Hepatic stellate cell (primary cell): Measurements from ENCODE around the gene ZNF500.

ENCODE experiments used
- DNase-seq: peaks from one replicate; pipeline ENCODE4 v3.0.0; 2011; ENCODE audit warnings: low spot score

ZNF500 gene

GRCh38 chr16:4766875-4767628 lies at the start of gene ZNF500:
Gene ZNF500, minus strand, starts transcription at chr16:4767162. Its CDS starts 1,184 bp downstream, at chr16:4765978.
- peak; percentile 98 for DNase-seq

GRCh38 chr16:4814542-4815173 lies 47.7 kb upstream of the ZNF500 start:
- DNase-seq: no peak

- DNase-seq: no peak
Observed at GRCh38 chr16:4814046-4814445, 47.1 kb upstream of the ZNF500 start.

GRCh38 chr16:4813251-4814003 lies 46.5 kb upstream of the ZNF500 start:
- no peak for DNase-seq

GRCh38 chr16:4811773-4812172 lies 44.8 kb upstream of the ZNF500 start:
- DNase-seq: no peak

- DNase-seq: no peak
Observed at GRCh38 chr16:4811242-4811641, 44.3 kb upstream of the ZNF500 start.

- no peak for DNase-seq
Observed at GRCh38 chr16:4806280-4806679, 39.3 kb upstream of the ZNF500 start.

GRCh38 chr16:4805231-4805630 lies 38.3 kb upstream of the ZNF500 start:
- DNase-seq: no peak

- DNase-seq: no peak
Observed at GRCh38 chr16:4803898-4804762, 37.2 kb upstream of the ZNF500 start.

GRCh38 chr16:4803401-4803844 lies 36.5 kb upstream of the ZNF500 start:
- no peak for DNase-seq

GRCh38 chr16:4802659-4803287 lies 35.8 kb upstream of the ZNF500 start:
- DNase-seq: peak; percentile 99

- DNase-seq: peak; percentile 52
Observed at GRCh38 chr16:4801962-4802658, 35.1 kb upstream of the ZNF500 start, which contains the start of gene ROGDI. Gene ROGDI, minus strand, starts transcription at chr16:4802633. Its CDS starts 62 bp downstream, at chr16:4802571.

- no peak for DNase-seq
Observed at GRCh38 chr16:4801051-4801961, 34.3 kb upstream of the ZNF500 start.

GRCh38 chr16:4800290-4801041 lies 33.5 kb upstream of the ZNF500 start:
- no peak for DNase-seq

- DNase-seq: no peak
Observed at GRCh38 chr16:4799171-4799855, 32.4 kb upstream of the ZNF500 start.

- DNase-seq: no peak
Observed at GRCh38 chr16:4798456-4798855, 31.5 kb upstream of the ZNF500 start.

GRCh38 chr16:4797805-4798252 lies 30.9 kb upstream of the ZNF500 start:
- no peak for DNase-seq
